Panc1 (cell line): Measurements from ENCODE around the gene MTMR11. TPM values are rescaled to one million over a fixed set of nuclear protein-coding genes. Genes with fewer than 3 reads are reported as not detected.

Experiments used
- ATAC-seq: fragments of 200-7000 bp; cut with Tn5 transposase; 2 replicates; pipeline ENCODE4 v1.9.1; 2020; ENCODE audit warnings: mild to moderate bottlenecking, moderate library complexity
- BruUV-seq: library from RNA; stranded (reverse); fragments of 400-500 nt; replicated peaks from 2 replicates; lab custom pipeline; 2021; lab: Mats Ljungman, UMichigan
- CTCF ChIA-PET: fragments of 300-600 bp; sonication (Branson Sonifier 250); formaldehyde crosslinking; loops from one replicate; lab custom pipeline; 2022; ENCODE audit warnings: antibody characterized with exemption; lab: Charles Lee
- POLR2A ChIA-PET: fragments of 300-600 bp; sonication (Branson Sonifier 250); formaldehyde crosslinking; loops from one replicate; lab custom pipeline; 2022; ENCODE audit warnings: antibody characterized with exemption; lab: Charles Lee
- DNase-seq: peaks from one replicate; pipeline ENCODE4 v3.0.0-alpha.2; 2010; ENCODE audit warnings: low read depth, low spot score
- H3K27ac ChIP-seq: 2 replicates; pipeline ENCODE4 v1.5.1; 2011; ENCODE audit warnings: mild to moderate bottlenecking, low read length, inconsistent platforms
- H3K27me3 ChIP-seq: fragments of 200-500 bp; sonication (Bioruptor generic); 2 replicates; pipeline ENCODE4 v1.6.0; 2014; ENCODE audit warnings: low read length, inconsistent platforms; ENCODE audit not compliant: control insufficient read depth, insufficient read depth
- H3K36me3 ChIP-seq: fragments of 200-500 bp; sonication (Bioruptor generic); 2 replicates; pipeline ENCODE4 v1.5.1; 2014; ENCODE audit warnings: inconsistent platforms, mild to moderate bottlenecking, low read length, moderate library complexity; ENCODE audit not compliant: control insufficient read depth, insufficient read depth
- H3K4me1 ChIP-seq: 2 replicates; pipeline ENCODE4 v1.5.1; 2011; ENCODE audit warnings: inconsistent platforms, mild to moderate bottlenecking, low read length, moderate library complexity; ENCODE audit not compliant: control insufficient read depth, insufficient read depth
- H3K4me3 ChIP-seq, 2 experiments: 2 replicates each; pipeline ENCODE4 v1.5.1; 2011 to 2012; ENCODE audit warnings: low read depth in 2 of 2, low read length in 2 of 2, mild to moderate bottlenecking in 2 of 2, inconsistent platforms in 1 of 2, moderate library complexity in 1 of 2
- H3K9me3 ChIP-seq: fragments of 200-500 bp; sonication (Bioruptor generic); 2 replicates; pipeline ENCODE4 v1.5.1; 2014; ENCODE audit warnings: low read depth, mild to moderate bottlenecking, inconsistent platforms, low read length, moderate library complexity; ENCODE audit not compliant: control insufficient read depth, insufficient read depth
- CTCF ChIP-seq: fragments of 450-650 bp; IDR thresholded peaks from 2 replicates; pipeline ENCODE4 v1.5.1; 2017; ENCODE audit warnings: mild to moderate bottlenecking
- POLR2AphosphoS5 ChIP-seq: IDR thresholded peaks from 2 replicates; pipeline ENCODE4 v1.6.1; 2012; ENCODE audit warnings: mild to moderate bottlenecking, low read depth, low read length, moderate library complexity
- REST ChIP-seq, 2 experiments: IDR thresholded peaks; 2 replicates each; pipeline ENCODE4 v1.6.1; 2011 to 2012; ENCODE audit warnings: low read depth in 2 of 2, control low read depth in 1 of 2, low read length in 1 of 2, mild to moderate bottlenecking in 1 of 2, moderate library complexity in 1 of 2; ENCODE audit not compliant: insufficient read depth in 1 of 2
- SIN3A ChIP-seq: IDR thresholded peaks from 2 replicates; pipeline ENCODE4 v1.6.1; 2012; ENCODE audit warnings: low read depth, mild to moderate bottlenecking, low read length, moderate library complexity, borderline replicate concordance; ENCODE audit not compliant: insufficient read depth
- TCF7L2 ChIP-seq: IDR thresholded peaks from 2 replicates; pipeline ENCODE4 v1.6.1; 2011; ENCODE audit warnings: mild to moderate bottlenecking, low read depth, low read length, inconsistent platforms
- in situ Hi-C: cut with HindIII; loops from 2 replicates; pipeline ENCODE4 v1.10.0; 2016; ENCODE audit warnings: low sequenced_read_pairs, low pct_unique_long_range_greater_than_20kb
- intact Hi-C: fragments of 100-400 bp; cut with micrococcal nuclease; formaldehyde crosslinking; loops from one replicate; pipeline ENCODE4 v1.10.0; 2022; ENCODE audit not compliant: unreplicated experiment
- total RNA-seq: library from RNA; stranded (reverse); gene quantifications from one replicate; pipeline ENCODE4 v1.2.1, GENCODE V29; 2021; ENCODE audit not compliant: unreplicated experiment

MTMR11 gene
- total RNA-seq, 1 experiment from 2014 or later: 12.0 TPM

GRCh38 chr1:149927056-149927562 is 9.6 kb downstream of the MTMR11 start:
- Histone ChIP-seq H3K4me3 (peak overlapping the region; percentile 79 to 93), H3K9me3 (no peaks in the 10 kb centered on the region), H3K36me3 (peaks cover 28% of the 10 kb centered on the region), H3K27ac (peak overlapping the region; percentile 99), H3K4me1 (peaks cover 25% of the 10 kb centered on the region), H3K27me3 (no peaks in the 10 kb centered on the region)
- DNase-seq (no peak), ATAC-seq (no peak)
- TF ChIP-seq REST (IDR thresholded peaks at IDR 0.05; ENCODE audit: insufficient read depth in 1 of 2, low read depth in 2 of 2, low read length in 1 of 2) (no peak), TCF7L2 (no peak), CTCF (no peak), POLR2AphosphoS5 (no peak), SIN3A (no peak)
- no TSS peak for BruUV-seq
- in situ Hi-C loops: no loop called here
- ChIA-PET POLR2A (no interaction called here), CTCF (interaction anchor here (0.6 kb wide), 1 partner anchor 244 kb away, joined by 3 read pairs; no protein-coding TSS in a partner anchor)
- intact Hi-C loops: no loop called here

- peaks cover 25% of the 10 kb centered on the region for H3K4me1 ChIP-seq
- ATAC-seq (no peak), DNase-seq (no peak)
- peaks cover 28% of the 10 kb centered on the region for H3K36me3 ChIP-seq
- CTCF ChIA-PET: no interaction called here
- peak overlapping the region; percentile 79 to 93 for H3K4me3 ChIP-seq
- in situ Hi-C loops: no loop called here
- POLR2A ChIA-PET: no interaction called here
- TF ChIP-seq REST (IDR thresholded peaks at IDR 0.05; ENCODE audit: insufficient read depth in 1 of 2, low read depth in 2 of 2, low read length in 1 of 2) (no peak), SIN3A (no peak), POLR2AphosphoS5 (no peak), TCF7L2 (no peak)
- H3K27ac ChIP-seq: peak overlapping the region; percentile 99; the same call in 1 of the 2 replicates
- TSS peak; percentile 88 for BruUV-seq
- intact Hi-C loops: no loop called here
- no peaks in the 10 kb centered on the region for H3K27me3 ChIP-seq
- no peaks in the 10 kb centered on the region for H3K9me3 ChIP-seq
These were observed 10.4 kb downstream of the MTMR11 start for GRCh38 chr1:149926296-149926695.
